CD14-positive monocyte (primary cell): ENCODE results near the gene MYH10. TPM values are rescaled to one million over a fixed set of nuclear protein-coding genes. Genes with fewer than 3 reads are reported as not detected.

ENCODE experiments used
- DNase-seq, 3 donors: peaks; one replicate each; pipeline ENCODE4 v3.0.0-alpha.2; 2011 to 2022
- H2AFZ ChIP-seq: 2 replicates; pipeline ENCODE4 v1.6.0; 2012; ENCODE audit warnings: mild to moderate bottlenecking, low read depth, low read length, inconsistent platforms; ENCODE audit not compliant: insufficient read depth, poor library complexity, severe bottlenecking
- H3K27ac ChIP-seq, 2 donors: 1 replicate in 1 of 2; 2 replicates in 1 of 2; pipeline ENCODE4 v1.5.1; 2012 to 2013; ENCODE audit warnings: low read length in 2 of 2, control low read depth in 1 of 2, inconsistent platforms in 1 of 2, low read depth in 1 of 2, mild to moderate bottlenecking in 1 of 2
- H3K27me3 ChIP-seq, 2 donors: one replicate each; pipeline versions ENCODE4 v1.6.0 to v1.6.1; 2011 to 2013; ENCODE audit warnings: low read length in 2 of 2; ENCODE audit not compliant: control insufficient read depth in 2 of 2, insufficient read depth in 2 of 2
- H3K36me3 ChIP-seq, 2 donors: replicated peaks in 1 of 2; 1 replicate in 1 of 2; 2 replicates in 1 of 2; pipeline versions ENCODE4 v1.5.1 to v1.6.1; 2012 to 2013; ENCODE audit warnings: low read length in 2 of 2, control low read depth in 1 of 2, inconsistent platforms in 1 of 2, mild to moderate bottlenecking in 1 of 2; ENCODE audit not compliant: insufficient read depth in 2 of 2, control insufficient read depth in 1 of 2
- H3K4me1 ChIP-seq, 2 donors: 1 replicate in 1 of 2; 2 replicates in 1 of 2; pipeline versions ENCODE4 v1.5.1 to v1.6.1; 2012 to 2013; ENCODE audit warnings: low read length in 2 of 2, control low read depth in 1 of 2, inconsistent platforms in 1 of 2, mild to moderate bottlenecking in 1 of 2, moderate library complexity in 1 of 2; ENCODE audit not compliant: insufficient read depth in 2 of 2, control insufficient read depth in 1 of 2
- H3K4me2 ChIP-seq: replicated peaks from 2 replicates; pipeline ENCODE3; 2012; ENCODE audit warnings: low read length, moderate library complexity, mild to moderate bottlenecking; ENCODE audit not compliant: poor library complexity, severe bottlenecking; ENCODE audit errors: extremely low read depth
- H3K4me3 ChIP-seq, 3 experiments: fragments of 200-600 bp in 1 of 3; sonication (generic) in 1 of 3; replicated peaks in 1 of 3; 1 replicate in 2 of 3; 2 replicates in 1 of 3; pipeline ENCODE4 v1.5.1; 2011 to 2013; ENCODE audit warnings: low read length in 3 of 3, mild to moderate bottlenecking in 3 of 3, control low read depth in 2 of 3, low read depth in 2 of 3, inconsistent platforms in 1 of 3, moderate library complexity in 1 of 3
- H3K79me2 ChIP-seq: 2 replicates; pipeline ENCODE4 v1.6.0; 2012; ENCODE audit warnings: mild to moderate bottlenecking, control low read depth, inconsistent platforms, low read length, moderate library complexity; ENCODE audit not compliant: insufficient read depth
- H3K9ac ChIP-seq: 2 replicates; pipeline ENCODE4 v1.6.0; 2017; ENCODE audit warnings: low read length, mild to moderate bottlenecking; ENCODE audit not compliant: insufficient read depth, poor library complexity, severe bottlenecking
- H3K9me3 ChIP-seq, 2 donors: replicated peaks in 1 of 2; 1 replicate in 1 of 2; 2 replicates in 1 of 2; pipeline versions ENCODE4 v1.5.1 to v1.6.1; 2012 to 2013; ENCODE audit warnings: low read length in 2 of 2, control low read depth in 1 of 2; ENCODE audit not compliant: control insufficient read depth in 1 of 2, insufficient read depth in 1 of 2
- H4K20me1 ChIP-seq: 2 replicates; pipeline ENCODE4 v1.6.0; 2012; ENCODE audit warnings: mild to moderate bottlenecking, low read length, control low read depth, moderate library complexity; ENCODE audit not compliant: insufficient read depth
- H3K27ac Mint-ChIP-seq, 7 donors: one replicate each; pipeline ENCODE4 v1.8.0; 2020; ENCODE audit warnings: mild to moderate bottlenecking in 7 of 7, mixed read lengths in 7 of 7, moderate library complexity in 6 of 7, inconsistent platforms in 2 of 7
- H3K27me3 Mint-ChIP-seq, 3 donors: one replicate each; pipeline ENCODE4 v1.8.0; 2021 to 2022; ENCODE audit warnings: low read depth in 3 of 3, mild to moderate bottlenecking in 3 of 3, mixed read lengths in 3 of 3, moderate library complexity in 3 of 3, inconsistent platforms in 1 of 3
- H3K36me3 Mint-ChIP-seq, 2 donors: one replicate each; pipeline ENCODE4 v1.8.0; 2020; ENCODE audit warnings: mixed read lengths in 2 of 2, inconsistent platforms in 1 of 2, mild to moderate bottlenecking in 1 of 2
- H3K4me1 Mint-ChIP-seq: one replicate; pipeline ENCODE4 v1.8.0; 2020; ENCODE audit warnings: mild to moderate bottlenecking, mixed read lengths
- H3K4me3 Mint-ChIP-seq, 2 donors: one replicate each; pipeline ENCODE4 v1.8.0; 2020; ENCODE audit warnings: mild to moderate bottlenecking in 2 of 2, mixed read lengths in 2 of 2, moderate library complexity in 1 of 2
- H3K9me3 Mint-ChIP-seq, 7 donors: one replicate each; pipeline ENCODE4 v1.8.0; 2020 to 2022; ENCODE audit warnings: mixed read lengths in 7 of 7, mild to moderate bottlenecking in 6 of 7, moderate library complexity in 6 of 7, inconsistent platforms in 2 of 7
- CTCF ChIP-seq: fragments of 200-600 bp; IDR thresholded peaks from one replicate; pipeline ENCODE4 v1.8.0; 2022; ENCODE audit warnings: antibody characterized with exemption, mild to moderate bottlenecking
- WGBS: methylation state at CpG from one replicate; pipeline ENCODE4 v1.1.5; 2013; ENCODE audit warnings: missing lambda C conversion rate; ENCODE audit not compliant: insufficient coverage; 5-methylcytosine and 5-hydroxymethylcytosine counted together
- intact Hi-C, 2 donors: fragments of 100-400 bp; cut with micrococcal nuclease; formaldehyde crosslinking; loops; one replicate each; pipeline versions ENCODE4 v1.15.0 to v1.15.1; 2023
- polyA plus RNA-seq, 3 donors: library from polyadenylated mRNA; depleted of rRNA in 1 of 3; unstranded in 2 of 3; stranded (reverse) in 1 of 3; fragments of 300-500 nt in 2 of 3; fragments of >200 nt in 1 of 3; fragmentation: Illumina TruSeq in 2 of 3; gene quantifications; 1 replicate in 2 of 3; 2 replicates in 1 of 3; pipeline ENCODE4 v1.2.3, GENCODE V29; 2012 to 2021

The MYH10 gene
- polyA plus RNA-seq, 3 donors, result 0.42 to 0.65 TPM; not detected in 1

GRCh38 chr17:8673612-8674011 is 43.1 kb upstream of the MYH10 start:
- Mint-ChIP-seq H3K36me3 (no peaks in the 10 kb centered on the region), H3K27ac (no peak overlapping the region), H3K27me3 (peaks cover 4 to 8% (median 6%) of the 10 kb centered on the region in 3 donors), H3K4me3 (no peak overlapping the region), H3K4me1 (no peaks in the 10 kb centered on the region), H3K9me3 (peaks cover 0 to 5% (median 2%) of the 10 kb centered on the region in 7 donors)
- Histone ChIP-seq H3K4me3 (no peak overlapping the region), H3K9me3 (no peaks in the 10 kb centered on the region), H3K79me2 (no peaks in the 10 kb centered on the region), H3K36me3 (no peaks in the 10 kb centered on the region), H3K9ac (no peak overlapping the region), H3K4me2 (no peak overlapping the region), H4K20me1 (no peaks in the 10 kb centered on the region), H3K4me1 (no peaks in the 10 kb centered on the region), H2AFZ (no peak overlapping the region), H3K27ac (no peak overlapping the region), H3K27me3 (no peaks in the 10 kb centered on the region)
- intact Hi-C loops, result no loop called here
- no peak for DNase-seq
- no CpG with 5 or more reads among the region's 1 CpG for WGBS
- TF ChIP-seq CTCF, result no peak

DNA sequence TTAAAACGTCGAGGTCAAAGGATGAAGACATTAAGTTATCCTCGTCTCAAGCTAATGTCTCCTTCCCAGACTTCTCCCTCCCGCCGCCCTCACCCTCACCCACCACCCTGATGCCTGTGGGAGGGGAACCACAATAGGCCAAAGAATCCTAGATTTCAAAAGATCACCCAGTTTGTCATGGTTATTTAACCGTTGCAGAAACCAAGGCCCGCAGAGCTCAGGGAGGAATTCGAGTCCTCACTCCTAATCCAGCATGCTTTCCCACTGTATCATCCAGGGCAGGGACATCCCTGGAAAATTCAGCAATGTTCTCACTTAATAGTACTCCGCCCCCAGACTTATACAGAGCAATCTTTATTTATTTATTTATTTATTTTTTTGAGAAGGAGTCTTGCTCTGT is 41.8 kb upstream of the MYH10 start:
- peaks cover 3 to 8% (median 6%) of the 10 kb centered on the region in 3 donors for H3K27me3 Mint-ChIP-seq
- H3K36me3 Mint-ChIP-seq, result no peaks in the 10 kb centered on the region
- intact Hi-C loops, result no loop called here
- H3K9me3 Mint-ChIP-seq, result peaks cover 0 to 2% (median 0%) of the 10 kb centered on the region in 7 donors
- Histone ChIP-seq H3K9ac (no peak overlapping the region), H3K27me3 (no peaks in the 10 kb centered on the region), H3K9me3 (no peaks in the 10 kb centered on the region), H3K36me3 (no peaks in the 10 kb centered on the region), H3K79me2 (no peaks in the 10 kb centered on the region), H4K20me1 (no peaks in the 10 kb centered on the region), H3K4me1 (no peaks in the 10 kb centered on the region), H2AFZ (no peak overlapping the region), H3K4me3 (no peak overlapping the region), H3K4me2 (no peak overlapping the region), H3K27ac (no peak overlapping the region)
- no peak overlapping the region for H3K4me3 Mint-ChIP-seq
- H3K27ac Mint-ChIP-seq, result no peak overlapping the region
- no peaks in the 10 kb centered on the region for H3K4me1 Mint-ChIP-seq
- WGBS, result no CpG with 5 or more reads among the region's 9 CpGs
- no peak for TF ChIP-seq CTCF
- no peak for DNase-seq
